ENCODE measurements around the gene OR52J3.

Gene OR52J3

GRCh38 chr11:5096011-5096410 lies 49.7 kb downstream of the OR52J3 start:
- no peak for DNase-seq (ENCODE audit: low read depth)

Measured in fibroblast of gingiva (primary cell).